ENCODE measurements around the gene PCCB.

DNA sequence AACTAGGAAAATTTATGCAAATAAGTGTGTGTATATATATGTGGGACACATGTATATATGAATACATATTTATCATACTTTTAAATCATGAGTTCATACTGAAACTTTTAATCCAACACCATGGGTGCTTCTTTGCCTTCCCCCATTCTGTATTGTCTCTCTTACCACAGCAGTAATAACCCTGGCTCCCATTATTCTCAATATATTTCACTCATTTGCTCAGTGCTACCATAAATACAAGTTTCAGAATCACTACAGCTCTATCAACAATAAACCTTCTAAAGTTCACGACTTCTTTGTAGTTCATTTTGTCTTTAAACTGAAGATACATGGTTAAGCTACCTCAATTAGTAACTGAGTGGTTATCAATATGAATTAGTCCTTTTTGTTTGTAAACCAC, 82.2 kb downstream of the PCCB start:
- TF ChIP-seq CTCF (IDR thresholded peaks at IDR 0.05) (no peak), EZH2 (IDR thresholded peaks at IDR 0.05; ENCODE audit: borderline replicate concordance, insufficient read depth, low read depth, low read length, poor library complexity, severe bottlenecking) (no peak)

Measured in B cell (primary cell).